HG02759 (cell line): Measurements from ENCODE around the gene NF1.
"Not testable (repeated sequence)": the region's sequence is repeated elsewhere in the genome, so short reads cannot be mapped to it uniquely, and the experiment has no call there.

Experiments used
- ATAC-seq: cut with Tn5 transposase; IDR thresholded peaks from one replicate; pipeline ENCODE4 v1.9.1; 2021; ENCODE audit warnings: mild to moderate bottlenecking, moderate library complexity; ENCODE audit not compliant: unreplicated experiment

The NF1 gene

GRCh38 chr17:31172388-31172787, 77.6 kb downstream of the NF1 start:
- no peak for ATAC-seq

- ATAC-seq = no peak
Measured at GRCh38 chr17:31174215-31174614, 79.4 kb downstream of the NF1 start.

DNA sequence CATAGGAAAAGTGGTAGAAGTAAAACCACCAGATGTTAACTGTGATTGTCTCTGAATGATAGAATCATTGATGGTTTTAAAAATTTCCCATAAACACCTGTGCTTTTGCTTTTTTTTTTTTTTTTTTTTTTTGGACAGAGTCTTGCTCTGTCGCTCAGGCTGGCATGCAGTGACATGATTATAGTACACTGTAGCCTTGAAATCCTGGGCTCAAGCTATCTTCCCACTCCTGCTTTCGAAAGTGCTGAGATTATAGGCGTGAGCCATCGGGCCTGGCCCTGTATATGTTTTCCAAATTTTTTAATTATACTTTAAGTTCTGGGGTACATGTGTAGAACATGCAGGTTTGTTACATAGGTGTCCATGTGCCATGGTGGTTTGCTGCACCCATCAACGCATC, 80.5 kb downstream of the NF1 start:
- no peak for ATAC-seq

- ATAC-seq = not testable (repeated sequence)
Measured at GRCh38 chr17:31176143-31176542, 81.4 kb downstream of the NF1 start.

GRCh38 chr17:31178951-31179350, 84.2 kb downstream of the NF1 start:
- ATAC-seq = not testable (repeated sequence)

GRCh38 chr17:31195305-31195704, 100.5 kb downstream of the NF1 start:
- ATAC-seq = no peak

DNA sequence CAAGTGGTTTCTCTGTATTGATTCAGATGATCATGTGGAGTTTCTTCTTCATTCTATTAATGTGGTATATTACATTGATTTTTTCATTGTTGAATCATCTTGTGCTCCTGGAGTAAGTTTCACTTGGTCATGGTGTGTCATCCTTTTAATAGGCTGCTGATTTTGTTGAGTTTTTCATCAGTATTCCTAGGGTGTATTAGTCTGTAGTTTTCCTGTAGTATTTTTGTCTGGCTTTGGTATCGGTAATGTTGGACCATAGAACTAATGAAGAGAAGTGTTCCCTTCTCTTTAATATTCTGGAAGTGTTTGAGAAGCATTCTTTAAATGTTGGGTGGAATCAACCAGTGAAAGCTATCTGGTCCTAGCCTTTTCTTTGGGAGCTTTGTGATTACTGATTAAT, 103.2 kb downstream of the NF1 start:
- no peak for ATAC-seq

GRCh38 chr17:31198666-31199065, 103.9 kb downstream of the NF1 start:
- not testable (repeated sequence) for ATAC-seq

GRCh38 chr17:31200287-31200686, 105.5 kb downstream of the NF1 start:
- no peak for ATAC-seq

GRCh38 chr17:31202968-31203367, 108.2 kb downstream of the NF1 start:
- ATAC-seq = no peak

DNA sequence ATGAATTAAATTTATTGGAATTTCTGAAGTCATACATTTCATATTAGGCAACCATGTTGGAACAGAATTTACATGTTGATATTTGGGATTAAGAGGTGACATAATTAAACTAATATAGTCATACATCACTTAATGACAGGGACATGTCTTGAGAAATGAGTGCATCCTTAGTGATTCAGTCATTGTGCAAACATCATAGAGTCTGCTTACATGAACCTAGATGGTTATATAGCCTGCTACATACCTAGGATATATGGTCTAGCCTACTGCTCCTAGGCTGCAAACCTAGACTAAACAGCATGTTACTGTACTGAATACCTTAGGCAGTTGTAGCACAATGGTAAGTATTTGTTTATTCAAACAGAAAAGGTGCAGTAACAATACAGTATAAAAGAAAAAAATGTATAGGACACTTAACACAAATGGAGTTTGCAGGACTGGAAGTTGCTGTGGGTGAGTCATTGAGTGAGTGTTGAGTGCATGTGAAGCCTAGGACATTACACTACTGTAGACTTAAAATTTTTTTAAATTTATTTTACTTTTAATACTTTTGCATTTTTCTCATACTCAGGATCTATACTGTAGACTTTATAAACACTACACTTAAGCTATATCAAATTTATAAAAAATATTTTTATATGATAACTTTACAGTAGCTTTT, 116.7 kb downstream of the NF1 start:
- no peak for ATAC-seq

- no peak for ATAC-seq
Measured at GRCh38 chr17:31216031-31216751, 121.4 kb downstream of the NF1 start.

DNA sequence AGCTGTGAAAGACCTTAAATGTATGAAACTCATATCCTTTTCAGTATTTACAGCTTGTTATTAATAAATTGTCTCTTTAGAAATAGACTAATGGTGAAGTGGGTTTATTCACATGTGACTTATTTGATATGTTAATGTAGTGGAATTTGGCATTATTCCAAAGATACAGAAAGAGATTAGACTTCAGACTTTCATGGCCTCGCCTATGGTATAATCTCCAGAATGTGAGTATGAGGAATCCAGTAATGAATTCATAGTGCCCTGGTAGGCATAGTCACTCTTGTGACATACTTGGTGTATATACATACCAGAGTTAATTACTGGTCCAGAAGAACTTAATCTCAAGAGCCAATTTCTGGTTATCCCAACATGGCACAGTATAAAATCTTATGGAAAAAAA, 129.6 kb downstream of the NF1 start:
- no peak for ATAC-seq

DNA sequence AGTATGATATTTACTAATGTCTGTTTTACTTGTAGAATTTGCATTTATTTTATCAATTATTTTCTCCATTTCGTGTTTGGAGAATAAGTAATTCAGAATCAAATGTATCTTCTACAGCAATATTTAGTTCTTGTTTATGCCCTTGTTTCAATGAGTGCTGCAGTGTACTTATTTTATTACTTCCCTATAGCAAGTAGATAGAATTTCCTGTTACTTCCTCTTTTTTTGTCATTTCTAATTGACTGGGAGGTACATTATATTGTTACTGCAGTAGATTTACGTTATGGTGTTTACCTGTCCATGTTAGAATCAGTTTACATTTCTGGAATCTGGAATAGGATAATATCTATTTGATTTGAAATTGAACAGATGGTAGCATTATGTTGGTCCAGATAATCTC, 131.1 kb downstream of the NF1 start:
- ATAC-seq = no peak

DNA sequence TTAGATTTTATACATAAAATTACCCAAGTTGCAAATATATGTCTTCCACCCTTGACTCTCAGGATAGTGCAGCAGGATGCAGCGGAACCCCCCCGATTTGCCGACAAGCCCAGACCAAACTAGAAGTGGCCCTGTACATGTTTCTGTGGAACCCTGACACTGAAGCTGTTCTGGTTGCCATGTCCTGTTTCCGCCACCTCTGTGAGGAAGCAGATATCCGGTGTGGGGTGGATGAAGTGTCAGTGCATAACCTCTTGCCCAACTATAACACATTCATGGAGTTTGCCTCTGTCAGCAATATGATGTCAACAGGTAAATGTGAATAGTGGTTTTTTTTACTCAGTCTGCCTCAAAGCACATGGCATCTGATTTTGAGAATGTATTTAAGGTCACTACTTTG, 131.6 kb downstream of the NF1 start:
- ATAC-seq = no peak

- ATAC-seq = no peak
Measured at GRCh38 chr17:31226950-31227349, 132.2 kb downstream of the NF1 start.

DNA sequence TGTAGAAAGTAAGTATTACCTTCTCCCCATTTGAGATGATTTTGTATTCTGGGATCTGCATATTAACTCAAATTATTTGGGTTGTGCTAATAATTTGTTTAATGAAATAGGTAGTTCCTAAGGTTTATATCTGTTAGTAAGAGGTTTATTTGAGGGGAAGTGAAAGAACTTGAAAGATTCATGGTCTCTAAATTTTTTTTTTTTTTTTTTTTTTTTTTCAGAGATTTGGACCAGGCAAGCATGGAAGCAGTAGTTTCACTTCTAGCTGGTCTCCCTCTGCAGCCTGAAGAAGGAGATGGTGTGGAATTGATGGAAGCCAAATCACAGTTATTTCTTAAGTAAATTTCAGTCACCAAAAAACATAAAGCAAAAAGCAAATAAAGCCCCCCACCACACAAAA, 137.1 kb downstream of the NF1 start:
- ATAC-seq = no peak

- ATAC-seq = no peak
Measured at GRCh38 chr17:31235110-31235509, 140.3 kb downstream of the NF1 start.

GRCh38 chr17:31236137-31236536, 141.4 kb downstream of the NF1 start:
- ATAC-seq = no peak

GRCh38 chr17:31236712-31237111, 141.9 kb downstream of the NF1 start:
- ATAC-seq = no peak

DNA sequence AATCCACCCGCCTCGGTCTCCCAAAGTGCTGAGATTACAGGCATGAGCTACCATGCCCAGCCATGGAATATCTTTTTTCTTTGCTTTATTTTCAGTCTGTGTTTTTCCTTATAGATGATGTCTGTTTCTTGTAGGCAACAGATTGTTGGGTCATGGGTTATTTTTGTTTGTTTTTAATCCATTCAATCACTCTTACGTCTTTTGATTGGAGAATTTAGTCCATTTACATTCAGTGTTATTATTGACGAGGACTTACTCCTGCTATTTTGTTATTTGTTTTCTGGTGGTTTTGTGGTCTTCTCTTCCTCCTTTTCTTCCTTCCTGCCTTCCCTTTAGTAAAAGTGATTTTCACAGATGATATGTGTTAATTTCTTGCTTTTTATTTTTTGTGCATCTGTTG, 146.3 kb downstream of the NF1 start:
- ATAC-seq = no peak

DNA sequence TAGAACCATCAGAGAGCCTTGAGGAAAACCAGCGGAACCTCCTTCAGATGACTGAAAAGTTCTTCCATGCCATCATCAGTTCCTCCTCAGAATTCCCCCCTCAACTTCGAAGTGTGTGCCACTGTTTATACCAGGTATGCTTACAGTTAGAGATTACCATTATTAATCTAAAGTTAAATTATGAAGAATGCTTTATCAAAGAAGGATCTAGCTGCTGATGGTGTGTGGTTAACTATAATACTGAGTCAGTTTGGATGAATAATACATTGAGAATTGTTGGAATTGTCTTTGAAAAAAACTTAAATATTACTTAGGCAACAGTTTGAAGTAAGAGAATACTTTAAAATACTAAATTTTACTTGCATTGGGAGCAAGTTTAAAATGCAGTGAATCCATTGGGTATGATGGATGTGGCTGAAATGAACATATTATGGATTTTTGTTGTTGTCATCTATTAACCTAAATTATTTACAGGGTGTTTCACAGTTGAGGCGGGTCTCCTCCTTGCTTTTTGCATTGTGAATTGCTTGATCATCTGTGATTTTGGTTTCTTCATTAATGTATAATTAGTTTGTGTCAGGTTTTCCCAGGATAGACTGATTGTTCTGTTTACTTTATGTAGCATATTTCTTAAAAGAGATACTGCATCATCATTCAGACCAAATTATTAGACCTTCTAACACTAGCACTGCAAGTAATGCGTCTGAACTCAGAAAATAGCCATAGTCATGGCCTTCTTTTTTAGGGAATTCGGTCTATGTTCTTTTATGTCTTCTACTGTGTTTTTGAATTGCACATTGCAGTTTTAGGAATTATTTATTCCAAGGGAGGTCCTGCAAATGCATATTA, 154.4 kb downstream of the NF1 start:
- ATAC-seq = no peak
